22Rv1 (cell line): ENCODE measurements around the gene ZSCAN21.

ENCODE experiments used
- CTCF ChIP-seq: fragments of 450-650 bp; IDR thresholded peaks from 2 replicates; pipeline ENCODE4 v1.5.1; 2017; ENCODE audit warnings: mild to moderate bottlenecking
- ZFX ChIP-seq: fragments of 450-650 bp; IDR thresholded peaks from 2 replicates; pipeline ENCODE4 v1.6.1; 2017; ENCODE audit warnings: antibody characterized with exemption, borderline replicate concordance

GRCh38 chr7:100003711-100004661 lies 45.6 kb upstream of the ZSCAN21 start:
- TF ChIP-seq CTCF, result no peak
- no peak for TF ChIP-seq ZFX
